HepG2 (cell line): Measurements from ENCODE around the gene PTRH2. TPM values are rescaled to one million over a fixed set of nuclear protein-coding genes. Genes with fewer than 3 reads are reported as not detected.

Experiments
- ATAC-seq: fragments of 200-7000 bp; cut with Tn5 transposase; 3 replicates; pipeline ENCODE4 v1.9.1; 2020; ENCODE audit warnings: mild to moderate bottlenecking, moderate library complexity
- BruUV-seq: library from RNA; stranded (reverse); fragments of 400-500 nt; replicated peaks from 2 replicates; lab custom pipeline; 2021; lab: Mats Ljungman, UMichigan
- CTCF ChIA-PET: fragments of 300-600 bp; formaldehyde crosslinking; extraction: SDS; loops from one replicate; lab custom pipeline; 2021; ENCODE audit warnings: low total read pairs, inconsistent platforms, low intra/inter-chr PET ratio; lab: Yijun Ruan, JAX
- POLR2A ChIA-PET: fragments of 350-600 bp; sonication (Branson Sonifier 250); formaldehyde crosslinking; loops from one replicate; lab custom pipeline; 2020; ENCODE audit warnings: antibody characterized with exemption, inconsistent platforms; lab: Yijun Ruan, JAX
- DNase-seq: peaks from one replicate; pipeline ENCODE4 v3.0.0-alpha.2; 2015; ENCODE audit warnings: low spot score
- FAIRE-seq: peaks from 3 replicates; lab custom pipeline; 2011; peaks lifted over from hg19 to GRCh38; lab: Jason Lieb, UNC
- H2AFZ ChIP-seq: one replicate; pipeline ENCODE4 v1.6.1; 2011; ENCODE audit warnings: low read length, inconsistent platforms
- H3K27ac ChIP-seq: fragments of 300-600 bp; 3 replicates; pipeline ENCODE4 v1.8.0; 2011; ENCODE audit warnings: mixed run types, mild to moderate bottlenecking, mixed read lengths, low read length, inconsistent platforms; ENCODE audit not compliant: insufficient read depth; ENCODE audit errors: extremely low read length
- H3K27me3 ChIP-seq, 2 experiments: fragments of 200-600 bp in 1 of 2; 2 replicates in 1 of 2; 3 replicates in 1 of 2; pipeline versions ENCODE4 v1.6.0 to v1.8.0; 2011; ENCODE audit warnings: low read length in 2 of 2, mild to moderate bottlenecking in 2 of 2, moderate library complexity in 2 of 2, inconsistent platforms in 1 of 2; ENCODE audit not compliant: insufficient read depth in 2 of 2, control insufficient read depth in 1 of 2
- H3K36me3 ChIP-seq, 2 experiments: fragments of 200-600 bp in 1 of 2; replicated peaks in 1 of 2; 2 replicates in 1 of 2; 3 replicates in 1 of 2; pipeline versions ENCODE4 v1.5.1 to v1.8.0; 2011; ENCODE audit warnings: low read length in 2 of 2, inconsistent platforms in 1 of 2; ENCODE audit not compliant: insufficient read depth in 2 of 2, control insufficient read depth in 1 of 2
- H3K4me1 ChIP-seq: 2 replicates; pipeline ENCODE4 v1.5.1; 2012; ENCODE audit warnings: low read length, inconsistent platforms; ENCODE audit not compliant: insufficient read depth
- H3K4me2 ChIP-seq: 2 replicates; pipeline ENCODE4 v1.6.0; 2011; ENCODE audit warnings: low read depth, low read length, inconsistent platforms
- H3K4me3 ChIP-seq, 3 experiments: fragments of 200-600 bp in 1 of 3; sonication (generic), shearing (Covaris generic) in 1 of 3; replicated peaks in 1 of 3; 2 replicates each; pipeline ENCODE4 v1.5.1; 2011 to 2016; ENCODE audit warnings: low read length in 3 of 3, inconsistent platforms in 2 of 3, low read depth in 2 of 3, mild to moderate bottlenecking in 2 of 3, control low read depth in 1 of 3, mixed read lengths in 1 of 3; ENCODE audit not compliant: insufficient read depth in 1 of 3
- H3K79me2 ChIP-seq: one replicate; pipeline ENCODE4 v1.6.1; 2011; ENCODE audit warnings: low read length, inconsistent platforms; ENCODE audit not compliant: insufficient read depth
- H3K9ac ChIP-seq: 2 replicates; pipeline ENCODE4 v1.6.0; 2011; ENCODE audit warnings: mild to moderate bottlenecking, low read depth, low read length, inconsistent platforms; ENCODE audit not compliant: insufficient read depth
- H3K9me3 ChIP-seq: 2 replicates; pipeline ENCODE4 v1.5.1; 2012; ENCODE audit warnings: mild to moderate bottlenecking, low read length
- H4K20me1 ChIP-seq: 2 replicates; pipeline ENCODE4 v1.6.0; 2011; ENCODE audit warnings: inconsistent platforms, mild to moderate bottlenecking, low read length, moderate library complexity; ENCODE audit not compliant: insufficient read depth
- ADNP ChIP-seq: sonication (generic); formaldehyde crosslinking; IDR thresholded peaks from 2 replicates; pipeline ENCODE4 v1.4.0; 2020; ENCODE audit warnings: missing genetic modification reagents
- ARID2 ChIP-seq: sonication (generic); formaldehyde crosslinking; IDR thresholded peaks from 2 replicates; pipeline ENCODE4 v1.8.1; 2022; ENCODE audit warnings: mild to moderate bottlenecking, missing genetic modification reagents, borderline replicate concordance
- HDAC2 ChIP-seq: sonication (generic); formaldehyde crosslinking; IDR thresholded peaks from 2 replicates; pipeline ENCODE4 v1.4.0; 2020; ENCODE audit warnings: missing genetic modification reagents
- KLF15 ChIP-seq: sonication (generic); formaldehyde crosslinking; IDR thresholded peaks from 2 replicates; pipeline ENCODE4 v1.8.1; 2023; ENCODE audit warnings: borderline replicate concordance, mild to moderate bottlenecking, inconsistent platforms, missing genetic modification reagents, mixed read lengths
- NFKB2 ChIP-seq: sonication (generic); formaldehyde crosslinking; IDR thresholded peaks from 2 replicates; pipeline ENCODE4 v1.4.0; 2020; ENCODE audit warnings: missing genetic modification reagents, borderline replicate concordance
- NR1H2 ChIP-seq: sonication (generic); formaldehyde crosslinking; IDR thresholded peaks from 2 replicates; pipeline ENCODE4 v1.8.1; 2022; ENCODE audit warnings: low read depth, missing genetic modification reagents, borderline replicate concordance
- SNAPC2 ChIP-seq: sonication (generic); formaldehyde crosslinking; IDR thresholded peaks from 2 replicates; pipeline ENCODE4 v1.8.1; 2022; ENCODE audit warnings: mild to moderate bottlenecking, missing genetic modification reagents
- TAF15 ChIP-seq: fragments of 200-400 bp; formaldehyde crosslinking; IDR thresholded peaks from one replicate; pipeline ENCODE4 v1.6.1; 2018; ENCODE audit warnings: mild to moderate bottlenecking, low read depth, low read length; ENCODE audit not compliant: poor library complexity, severe bottlenecking
- ZNF557 ChIP-seq: sonication (generic); formaldehyde crosslinking; IDR thresholded peaks from 2 replicates; pipeline ENCODE4 v1.4.0; 2020; ENCODE audit warnings: missing genetic modification reagents
- ZNF782 ChIP-seq: sonication (generic); formaldehyde crosslinking; IDR thresholded peaks from 2 replicates; pipeline ENCODE4 v1.4.0; 2020; ENCODE audit warnings: missing genetic modification reagents, mild to moderate bottlenecking, borderline replicate concordance
- ZSCAN22 ChIP-seq: sonication (generic); formaldehyde crosslinking; IDR thresholded peaks from 2 replicates; pipeline ENCODE4 v1.4.0; 2020; ENCODE audit warnings: mild to moderate bottlenecking, missing genetic modification reagents
- in situ Hi-C: cut with HindIII; loops from 2 replicates; pipeline ENCODE4 v1.10.0; 2017; ENCODE audit warnings: low pct_unique_long_range_greater_than_20kb; ENCODE audit not compliant: extremely low pct_ligation_motif_present
- intact Hi-C: fragments of 100-400 bp; cut with micrococcal nuclease; formaldehyde crosslinking; loops from one replicate; pipeline ENCODE4 v1.10.0; 2022; ENCODE audit not compliant: unreplicated experiment
- polyA plus RNA-seq, 8 experiments: library from polyadenylated mRNA; depleted of rRNA in 3 of 8; stranded (reverse) in 7 of 8; unstranded in 1 of 8; fragments of >200 nt; fragmentation: Illumina TruSeq in 4 of 8; extraction: Trizol in 4 of 8; gene quantifications; 2 replicates each; pipeline versions ENCODE4 v1.2.1 to v1.2.3, GENCODE V29; 2011 to 2016; ENCODE audit warnings: low read depth in 4 of 8, missing spikeins in 1 of 8, mixed read lengths in 1 of 8; ENCODE audit not compliant: insufficient read depth in 1 of 8
- total RNA-seq, 5 experiments: library from RNA; depleted of rRNA; stranded (reverse); fragments of >200 nt; fragmentation: Illumina TruSeq; extraction: Trizol; gene quantifications; 2 replicates each; pipeline ENCODE4 v1.2.3, GENCODE V29; 2016; ENCODE audit warnings: low read depth in 1 of 5
- TF ChIP-seq, protein P1 (sequence below): sonication (generic); formaldehyde crosslinking; IDR thresholded peaks from 2 replicates; pipeline ENCODE4 v1.5.0; 2020; ENCODE audit warnings: missing genetic modification reagents, mild to moderate bottlenecking, borderline replicate concordance
- TF ChIP-seq, protein P2 (sequence below): sonication (generic); formaldehyde crosslinking; IDR thresholded peaks from 2 replicates; pipeline ENCODE4 v1.4.0; 2020; ENCODE audit warnings: missing genetic modification reagents, mild to moderate bottlenecking, borderline replicate concordance
- TF ChIP-seq, protein P3 (sequence below), 2 experiments: sonication (generic) in 1 of 2; formaldehyde crosslinking in 1 of 2; IDR thresholded peaks; 2 replicates each; pipeline versions ENCODE4 v1.5.1 to v1.6.1; 2011 to 2020; ENCODE audit warnings: borderline replicate concordance in 1 of 2, low read depth in 1 of 2, low read length in 1 of 2, mild to moderate bottlenecking in 1 of 2, missing genetic modification reagents in 1 of 2, moderate library complexity in 1 of 2
- TF ChIP-seq, protein P4 (sequence below): sonication (generic); formaldehyde crosslinking; IDR thresholded peaks from 2 replicates; pipeline ENCODE4 v1.8.1; 2022; ENCODE audit warnings: mild to moderate bottlenecking, missing genetic modification reagents

PTRH2 gene
- total and polyA plus RNA-seq, 2 of the 13 experiments (the other 11 are each of a cell fraction or from before 2014, with no cell fraction given), result 67.7 to 83.3 TPM

DNA sequence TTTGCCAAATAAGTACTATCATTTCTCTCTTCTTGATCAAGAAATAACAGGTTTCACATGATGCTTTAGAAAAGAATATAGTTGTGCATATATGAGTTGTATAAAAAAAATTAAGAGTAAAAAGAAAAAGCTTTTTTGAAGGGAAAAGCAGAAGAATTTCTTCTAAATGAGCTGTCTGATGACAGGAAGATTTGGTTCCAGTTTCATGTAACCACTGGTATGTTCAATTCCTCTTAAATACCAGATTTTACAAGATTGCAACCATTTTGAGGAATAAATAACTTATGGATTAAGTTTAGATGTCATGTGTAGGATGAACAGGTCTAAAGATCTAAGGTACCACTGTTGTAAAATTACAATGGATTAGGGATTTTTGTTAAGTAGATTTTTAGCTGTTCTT, 45.2 kb upstream of the PTRH2 start:
- Histone ChIP-seq H4K20me1 (no peaks in the 10 kb centered on the region), H3K9me3 (no peaks in the 10 kb centered on the region), H3K4me2 (no peak overlapping the region), H3K4me1 (peaks cover 72% of the 10 kb centered on the region), H2AFZ (no peak overlapping the region), H3K27ac (peak overlapping the region; percentile 34), H3K36me3 (peaks cover 0 to 5% of the 10 kb centered on the region in 2 experiments; a peak in 1 of 5 replicates), H3K27me3 (no peaks in the 10 kb centered on the region), H3K4me3 (no peak overlapping the region), H3K9ac (no peak overlapping the region), H3K79me2 (peaks cover 6% of the 10 kb centered on the region)
- no peak for FAIRE-seq
- ChIA-PET POLR2A (interaction anchor here (6.1 to 6.8 kb wide), 2 partner anchors 34 to 91 kb away, joined by 124 to 400 read pairs; no protein-coding TSS in a partner anchor), CTCF (interaction anchor here (2.5 to 4.0 kb wide), 3 partner anchors 86 to 107 kb away, joined by 15 to 30 read pairs (median 24); no protein-coding TSS in a partner anchor)
- no TSS peak for BruUV-seq
- no peak for DNase-seq
- intact Hi-C loops, result loop anchor here (5.0 kb wide), 1 partner anchor 285 kb away; no protein-coding TSS in a partner anchor
- in situ Hi-C loops, result no loop called here
- TF ChIP-seq NFKB2 (CRISPR knock-in tag) (no peak), KLF15 (CRISPR knock-in tag) (no peak), TAF15 (no peak), ADNP (CRISPR knock-in tag) (no peak), HDAC2 (CRISPR knock-in tag) (no peak), ARID2 (CRISPR knock-in tag) (no peak), ZSCAN22 (CRISPR knock-in tag) (no peak), SNAPC2 (CRISPR knock-in tag) (no peak), NR1H2 (CRISPR knock-in tag) (no peak), ZNF782 (CRISPR knock-in tag) (no peak), ZNF557 (CRISPR knock-in tag) (no peak)
- TF ChIP-seq, protein P1, sequence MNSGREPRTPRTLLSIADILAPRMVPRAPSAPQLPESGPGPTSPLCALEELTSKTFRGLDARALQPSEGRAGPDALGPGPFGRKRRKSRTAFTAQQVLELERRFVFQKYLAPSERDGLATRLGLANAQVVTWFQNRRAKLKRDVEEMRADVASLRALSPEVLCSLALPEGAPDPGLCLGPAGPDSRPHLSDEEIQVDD (CRISPR knock-in tag), result no peak
- TF ChIP-seq, protein P2, sequence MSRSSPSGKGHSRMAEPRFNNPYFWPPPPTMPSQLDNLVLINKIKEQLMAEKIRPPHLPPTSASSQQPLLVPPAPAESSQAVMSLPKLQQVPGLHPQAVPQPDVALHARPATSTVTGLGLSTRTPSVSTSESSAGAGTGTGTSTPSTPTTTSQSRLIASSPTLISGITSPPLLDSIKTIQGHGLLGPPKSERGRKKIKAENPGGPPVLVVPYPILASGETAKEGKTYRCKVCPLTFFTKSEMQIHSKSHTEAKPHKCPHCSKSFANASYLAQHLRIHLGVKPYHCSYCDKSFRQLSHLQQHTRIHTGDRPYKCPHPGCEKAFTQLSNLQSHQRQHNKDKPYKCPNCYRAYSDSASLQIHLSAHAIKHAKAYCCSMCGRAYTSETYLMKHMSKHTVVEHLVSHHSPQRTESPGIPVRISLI, result no peak
- TF ChIP-seq, protein P3, sequence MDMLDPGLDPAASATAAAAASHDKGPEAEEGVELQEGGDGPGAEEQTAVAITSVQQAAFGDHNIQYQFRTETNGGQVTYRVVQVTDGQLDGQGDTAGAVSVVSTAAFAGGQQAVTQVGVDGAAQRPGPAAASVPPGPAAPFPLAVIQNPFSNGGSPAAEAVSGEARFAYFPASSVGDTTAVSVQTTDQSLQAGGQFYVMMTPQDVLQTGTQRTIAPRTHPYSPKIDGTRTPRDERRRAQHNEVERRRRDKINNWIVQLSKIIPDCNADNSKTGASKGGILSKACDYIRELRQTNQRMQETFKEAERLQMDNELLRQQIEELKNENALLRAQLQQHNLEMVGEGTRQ (IDR thresholded peaks at IDR 0.05; ENCODE audit: low read depth, low read length), result no peak
- TF ChIP-seq, protein P3 (CRISPR knock-in tag; IDR thresholded peaks at IDR 0.05; ENCODE audit: borderline replicate concordance), result no peak
- TF ChIP-seq, protein P4, sequence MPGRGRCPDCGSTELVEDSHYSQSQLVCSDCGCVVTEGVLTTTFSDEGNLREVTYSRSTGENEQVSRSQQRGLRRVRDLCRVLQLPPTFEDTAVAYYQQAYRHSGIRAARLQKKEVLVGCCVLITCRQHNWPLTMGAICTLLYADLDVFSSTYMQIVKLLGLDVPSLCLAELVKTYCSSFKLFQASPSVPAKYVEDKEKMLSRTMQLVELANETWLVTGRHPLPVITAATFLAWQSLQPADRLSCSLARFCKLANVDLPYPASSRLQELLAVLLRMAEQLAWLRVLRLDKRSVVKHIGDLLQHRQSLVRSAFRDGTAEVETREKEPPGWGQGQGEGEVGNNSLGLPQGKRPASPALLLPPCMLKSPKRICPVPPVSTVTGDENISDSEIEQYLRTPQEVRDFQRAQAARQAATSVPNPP (CRISPR knock-in tag), result no peak
- no peak for ATAC-seq
